Measurements from ENCODE around the gene UBL3. TPM values are rescaled to one million over a fixed set of nuclear protein-coding genes. Genes with fewer than 3 reads are reported as not detected.
A peak's percentile ranks its signal among the peaks of the same experiment; 100 is the strongest.

Gene UBL3
- total and polyA plus RNA-seq, 4 donors = 37.5 to 200 (median 142) TPM

- whole genome bisulfite sequencing (ENCODE audit: insufficient coverage) = 97% methylated on average over 3 of the region's 3 CpGs
- Histone ChIP-seq H3K9me3 (ENCODE audit: control insufficient read depth, insufficient read depth, low read length) (no peaks in the 10 kb centered on the region), H3K27me3 (ENCODE audit: control insufficient read depth, insufficient read depth, low read length) (no peaks in the 10 kb centered on the region), H3K4me3 (ENCODE audit: low read depth, low read length) (no peak overlapping the region), H3K4me1 (ENCODE audit: control insufficient read depth, insufficient read depth, low read length) (peaks cover 8% of the 10 kb centered on the region), H3K36me3 (ENCODE audit: control insufficient read depth, insufficient read depth, low read length) (no peaks in the 10 kb centered on the region), H3K27ac (ENCODE audit: low read depth, low read length) (no peak overlapping the region)
- no peak for DNase-seq (ENCODE audit: low read depth in 4 of 6, low spot score in 6 of 6)
Observed at GRCh38 chr13:29740961-29741360, 109.5 kb downstream of the UBL3 start.

GRCh38 chr13:29737061-29737460, 113.4 kb downstream of the UBL3 start:
- Histone ChIP-seq H3K9me3 (ENCODE audit: control insufficient read depth, insufficient read depth, low read length) (no peaks in the 10 kb centered on the region), H3K4me1 (ENCODE audit: control insufficient read depth, insufficient read depth, low read length) (no peaks in the 10 kb centered on the region), H3K27ac (ENCODE audit: low read depth, low read length) (no peak overlapping the region), H3K36me3 (ENCODE audit: control insufficient read depth, insufficient read depth, low read length) (no peaks in the 10 kb centered on the region), H3K4me3 (ENCODE audit: low read depth, low read length) (no peak overlapping the region), H3K27me3 (ENCODE audit: control insufficient read depth, insufficient read depth, low read length) (no peaks in the 10 kb centered on the region)
- 89% methylated on average over 3 of the region's 5 CpGs for WGBS (ENCODE audit: insufficient coverage)
- DNase-seq (ENCODE audit: low read depth in 4 of 6, low spot score in 6 of 6) = no peak

GRCh38 chr13:29733147-29733611, 117.2 kb downstream of the UBL3 start:
- Histone ChIP-seq H3K27me3 (ENCODE audit: control insufficient read depth, insufficient read depth, low read length) (no peaks in the 10 kb centered on the region), H3K9me3 (ENCODE audit: control insufficient read depth, insufficient read depth, low read length) (no peaks in the 10 kb centered on the region), H3K4me3 (ENCODE audit: low read depth, low read length) (no peak overlapping the region), H3K27ac (ENCODE audit: low read depth, low read length) (no peak overlapping the region), H3K36me3 (ENCODE audit: control insufficient read depth, insufficient read depth, low read length) (no peaks in the 10 kb centered on the region), H3K4me1 (ENCODE audit: control insufficient read depth, insufficient read depth, low read length) (no peaks in the 10 kb centered on the region)
- no peak for DNase-seq (ENCODE audit: low read depth in 4 of 6, low spot score in 6 of 6)
- 75% methylated on average over 5 of the region's 5 CpGs for WGBS (ENCODE audit: insufficient coverage)

GRCh38 chr13:29730253-29730652, 120.2 kb downstream of the UBL3 start:
- Histone ChIP-seq H3K27ac (ENCODE audit: low read depth, low read length) (no peak overlapping the region), H3K4me3 (ENCODE audit: low read depth, low read length) (no peak overlapping the region), H3K27me3 (ENCODE audit: control insufficient read depth, insufficient read depth, low read length) (no peaks in the 10 kb centered on the region), H3K36me3 (ENCODE audit: control insufficient read depth, insufficient read depth, low read length) (no peaks in the 10 kb centered on the region), H3K4me1 (ENCODE audit: control insufficient read depth, insufficient read depth, low read length) (no peaks in the 10 kb centered on the region), H3K9me3 (ENCODE audit: control insufficient read depth, insufficient read depth, low read length) (no peaks in the 10 kb centered on the region)
- no peak for DNase-seq (ENCODE audit: low read depth in 4 of 6, low spot score in 6 of 6)
- WGBS (ENCODE audit: insufficient coverage) = no CpG with 5 or more reads among the region's 3 CpGs

DNA sequence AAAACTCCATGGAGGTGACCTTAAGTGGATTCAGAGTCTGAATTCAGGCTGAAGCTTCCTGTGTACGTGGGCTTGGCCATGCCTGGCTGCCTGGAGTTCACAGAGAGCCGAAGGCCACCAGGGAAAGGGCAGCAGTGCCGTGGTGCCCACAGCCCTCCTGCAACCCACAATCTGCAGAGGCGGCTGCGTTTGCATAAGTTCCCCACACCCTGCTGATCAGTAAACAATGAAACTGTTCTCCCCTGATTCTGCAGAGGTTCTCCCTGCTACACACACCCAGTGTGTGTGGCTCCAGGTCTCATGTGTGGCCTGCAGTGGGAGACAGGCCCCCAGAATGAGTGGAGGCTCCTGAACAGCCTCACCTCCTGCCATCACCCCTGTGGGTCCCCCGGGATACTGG, 128.0 kb downstream of the UBL3 start:
- WGBS (ENCODE audit: insufficient coverage) = 69% methylated on average over 4 of the region's 6 CpGs
- H3K4me3 ChIP-seq (ENCODE audit: low read depth, low read length) = no peak overlapping the region
- no peaks in the 10 kb centered on the region for H3K27me3 ChIP-seq (ENCODE audit: control insufficient read depth, insufficient read depth, low read length)
- no peaks in the 10 kb centered on the region for H3K36me3 ChIP-seq (ENCODE audit: control insufficient read depth, insufficient read depth, low read length)
- no peaks in the 10 kb centered on the region for H3K4me1 ChIP-seq (ENCODE audit: control insufficient read depth, insufficient read depth, low read length)
- H3K9me3 ChIP-seq (ENCODE audit: control insufficient read depth, insufficient read depth, low read length) = no peaks in the 10 kb centered on the region
- no peak for DNase-seq (ENCODE audit: low read depth in 4 of 6, low spot score in 6 of 6)
- no peak overlapping the region for H3K27ac ChIP-seq (ENCODE audit: low read depth, low read length)

- WGBS (ENCODE audit: insufficient coverage) = 90% methylated on average over 11 of the region's 13 CpGs
- H3K27me3 ChIP-seq (ENCODE audit: control insufficient read depth, insufficient read depth, low read length) = no peaks in the 10 kb centered on the region
Observed at GRCh38 chr13:29721766-29722165, 128.7 kb downstream of the UBL3 start.

DNA sequence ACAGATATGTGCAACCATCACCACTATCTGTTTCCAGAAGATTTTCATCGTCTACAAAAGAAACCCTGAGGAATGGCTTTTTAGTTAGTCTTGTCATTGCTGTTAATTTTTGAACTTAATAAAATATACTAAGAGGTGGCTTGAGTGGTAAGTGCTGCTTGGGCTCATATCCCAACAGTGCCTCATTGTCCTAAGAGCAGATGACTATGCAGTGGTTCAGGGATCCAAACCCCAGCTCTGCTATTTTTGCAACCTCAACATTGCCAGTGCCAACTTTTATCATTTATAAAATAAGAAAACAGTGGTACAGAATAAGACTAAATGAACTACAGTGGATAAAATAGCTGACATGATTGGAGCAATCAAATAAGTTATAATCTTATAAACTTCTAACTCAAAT, 131.7 kb downstream of the UBL3 start:
- H3K36me3 ChIP-seq (ENCODE audit: control insufficient read depth, insufficient read depth, low read length) = no peaks in the 10 kb centered on the region
- no CpG with 5 or more reads among the region's 1 CpG for WGBS (ENCODE audit: insufficient coverage)
- H3K27me3 ChIP-seq (ENCODE audit: control insufficient read depth, insufficient read depth, low read length) = no peaks in the 10 kb centered on the region
- H3K4me1 ChIP-seq (ENCODE audit: control insufficient read depth, insufficient read depth, low read length) = no peaks in the 10 kb centered on the region
- DNase-seq (ENCODE audit: low read depth in 4 of 6, low spot score in 6 of 6) = no peak
- no peak overlapping the region for H3K27ac ChIP-seq (ENCODE audit: low read depth, low read length)
- no peaks in the 10 kb centered on the region for H3K9me3 ChIP-seq (ENCODE audit: control insufficient read depth, insufficient read depth, low read length)
- H3K4me3 ChIP-seq (ENCODE audit: low read depth, low read length) = no peak overlapping the region

More at GRCh38 chr13:29721766-29722165, 128.7 kb downstream of the UBL3 start:
- Histone ChIP-seq H3K36me3 (ENCODE audit: control insufficient read depth, insufficient read depth, low read length) (no peaks in the 10 kb centered on the region), H3K4me1 (ENCODE audit: control insufficient read depth, insufficient read depth, low read length) (no peaks in the 10 kb centered on the region), H3K27ac (ENCODE audit: low read depth, low read length) (no peak overlapping the region), H3K9me3 (ENCODE audit: control insufficient read depth, insufficient read depth, low read length) (no peaks in the 10 kb centered on the region), H3K4me3 (ENCODE audit: low read depth, low read length) (no peak overlapping the region)
- peak in 1 of 6 donors; percentile 25 for DNase-seq (ENCODE audit: low read depth in 4 of 6, low spot score in 6 of 6)

GRCh38 chr13:29716493-29716892, 133.9 kb downstream of the UBL3 start:
- DNase-seq (ENCODE audit: low read depth in 4 of 6, low spot score in 6 of 6) = no peak
- H3K4me1 ChIP-seq (ENCODE audit: control insufficient read depth, insufficient read depth, low read length) = no peaks in the 10 kb centered on the region
- WGBS (ENCODE audit: insufficient coverage) = 80% methylated on average over 1 of the region's 3 CpGs

More at GRCh38 chr13:29716493-29716892, 133.9 kb downstream of the UBL3 start:
- Histone ChIP-seq H3K27ac (ENCODE audit: low read depth, low read length) (no peak overlapping the region), H3K4me3 (ENCODE audit: low read depth, low read length) (no peak overlapping the region), H3K36me3 (ENCODE audit: control insufficient read depth, insufficient read depth, low read length) (no peaks in the 10 kb centered on the region), H3K27me3 (ENCODE audit: control insufficient read depth, insufficient read depth, low read length) (no peaks in the 10 kb centered on the region), H3K9me3 (ENCODE audit: control insufficient read depth, insufficient read depth, low read length) (no peaks in the 10 kb centered on the region)

Small RNAs within 50 kb of the gene (small RNA-seq; reads per million reads assigned to genes)
- gene RF00017 (ENCODE audit: low replicate concordance) = not detected
- gene TIMM8BP1 (ENCODE audit: low replicate concordance) = not detected

Measured in spinal cord (tissue), 10 donors.